Fibroblast of gingiva (primary cell): ENCODE measurements around the gene FAR2.
"Not testable (repeated sequence)": the region's sequence is repeated elsewhere in the genome, so short reads cannot be mapped to it uniquely, and the experiment has no call there.

Source experiments
- DNase-seq: peaks from one replicate; pipeline ENCODE4 v3.0.0-alpha.2; 2011; ENCODE audit warnings: low read depth

The FAR2 gene

GRCh38 chr12:29152981-29153630 is 4.0 kb downstream of the FAR2 start:
- no peak for DNase-seq

GRCh38 chr12:29155079-29155478 is 6.0 kb downstream of the FAR2 start:
- DNase-seq, result no peak

- peak; percentile 29 for DNase-seq
Observed at GRCh38 chr12:29157486-29157946, 8.4 kb downstream of the FAR2 start.

- DNase-seq, result peak; percentile 15
Observed at GRCh38 chr12:29158115-29158763, 9.2 kb downstream of the FAR2 start.

- no peak for DNase-seq
Observed at GRCh38 chr12:29159661-29160060, 10.6 kb downstream of the FAR2 start.

DNA sequence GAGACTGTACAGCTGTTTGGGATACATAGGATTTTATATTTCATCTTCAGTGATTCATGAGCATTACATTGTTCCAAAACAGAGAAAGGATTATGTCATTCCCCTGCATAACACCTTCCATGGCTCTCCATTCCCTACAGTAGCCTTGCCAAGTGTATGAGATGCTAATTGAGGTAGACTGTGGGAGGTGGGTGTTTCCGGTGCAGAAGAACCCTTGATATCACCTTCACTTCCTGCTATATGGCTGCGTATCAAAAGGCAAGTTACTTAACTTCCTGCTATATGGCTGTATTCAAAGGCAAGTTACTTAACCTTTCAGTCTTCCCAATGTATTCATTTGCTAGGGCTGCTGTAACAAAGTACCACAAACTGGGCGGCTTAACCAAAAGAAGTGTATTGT is 11.2 kb downstream of the FAR2 start:
- no peak for DNase-seq

DNA sequence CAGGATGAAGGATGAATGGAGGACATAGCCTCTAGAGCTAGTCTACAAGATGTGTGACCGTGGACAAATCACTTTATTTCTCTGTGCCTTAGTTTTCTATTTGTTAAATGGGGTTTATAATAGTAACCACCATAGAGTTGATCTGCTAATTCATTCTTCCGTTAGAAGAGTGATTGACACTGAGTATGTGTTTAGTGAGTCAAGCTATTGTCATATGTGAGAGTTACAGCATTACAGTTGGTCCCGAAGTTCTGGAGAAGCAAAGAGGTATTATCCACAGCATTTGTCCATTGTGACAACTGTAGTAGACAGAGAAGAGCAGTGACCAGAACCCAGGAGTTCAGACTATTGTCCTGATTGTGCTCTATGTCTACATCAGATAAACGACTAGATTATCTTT is 14.1 kb downstream of the FAR2 start:
- no peak for DNase-seq

DNA sequence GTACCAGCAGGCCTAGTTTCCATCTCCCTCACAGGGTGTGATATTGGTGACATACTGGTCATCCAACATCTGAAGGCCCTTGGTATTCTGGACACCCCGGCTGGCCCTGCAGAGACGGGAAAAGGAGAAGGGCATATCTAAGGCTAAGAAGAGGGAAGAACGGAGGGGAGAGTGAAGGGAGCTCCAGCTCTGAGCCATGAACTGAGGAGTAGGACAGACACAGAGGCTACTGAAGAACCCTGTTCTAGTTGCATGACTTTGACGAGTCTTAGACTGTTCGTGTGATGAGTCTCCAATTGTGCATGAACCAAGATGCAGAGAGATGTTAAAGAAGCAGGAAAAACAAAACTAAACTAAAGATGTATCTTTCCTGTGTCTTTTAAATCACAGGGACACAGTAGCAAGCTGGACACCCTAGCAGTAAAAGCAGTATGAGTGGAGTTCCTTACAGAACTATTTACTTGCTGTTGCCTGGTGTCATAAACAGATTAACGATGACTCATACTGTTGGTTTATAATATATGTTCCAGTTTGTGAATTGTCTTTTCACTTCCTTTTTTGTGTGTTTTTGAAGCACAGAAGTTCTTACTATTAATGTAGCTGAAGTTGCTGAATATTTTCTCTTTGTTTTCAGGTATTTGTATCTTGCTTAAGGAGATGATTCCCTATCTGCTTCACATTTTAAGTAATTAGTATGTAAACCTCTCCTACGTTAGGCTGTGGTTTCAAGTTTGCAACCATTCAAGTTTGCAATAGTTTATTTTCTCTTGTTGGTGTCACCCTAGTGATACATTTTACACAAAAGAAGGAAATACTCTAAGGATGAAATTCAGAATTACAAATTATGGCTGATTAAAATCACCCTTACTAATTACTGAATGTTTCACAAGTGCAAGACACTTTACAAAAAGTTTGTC is 15.7 kb downstream of the FAR2 start:
- DNase-seq, result peak; percentile 82

- DNase-seq, result no peak
Observed at GRCh38 chr12:29167445-29167844, 18.4 kb downstream of the FAR2 start.

DNA sequence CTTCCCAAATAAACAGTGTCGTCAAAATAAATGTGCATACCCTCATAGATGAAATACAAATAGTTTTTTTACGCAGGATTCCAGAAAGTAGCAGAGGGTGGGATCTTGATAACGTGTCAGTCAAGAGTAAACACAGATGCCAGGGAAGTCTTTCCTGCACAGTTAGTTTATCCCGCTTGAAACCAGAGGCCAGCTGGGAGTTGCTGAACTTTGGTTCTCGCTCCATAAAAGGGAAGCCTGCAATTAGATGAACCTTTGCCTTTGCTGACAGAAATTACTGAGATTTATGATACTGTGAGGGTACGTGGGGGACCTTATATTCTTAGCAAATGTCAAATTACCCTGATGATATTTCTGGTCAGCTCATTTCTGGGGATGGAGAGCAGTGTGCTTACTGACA is 18.9 kb downstream of the FAR2 start:
- DNase-seq, result no peak

DNA sequence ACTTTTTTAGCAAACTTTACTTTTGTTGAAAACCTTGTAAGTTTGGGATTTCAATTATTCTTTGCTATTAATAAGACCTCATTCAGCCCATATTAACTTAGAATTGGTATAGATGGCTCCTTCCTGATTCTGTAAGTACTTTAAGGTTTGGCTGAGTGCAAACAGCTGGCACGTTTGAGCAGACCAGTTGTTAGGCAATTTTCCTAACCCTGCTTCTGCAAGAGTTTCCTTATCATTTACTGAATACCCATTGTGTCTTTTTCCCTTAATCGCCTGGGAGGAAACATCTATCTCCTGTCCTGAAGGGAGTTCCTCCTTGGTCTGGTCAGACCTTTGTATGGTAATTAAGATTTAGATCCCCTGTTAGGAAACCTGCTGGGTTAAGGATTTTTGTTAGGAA is 20.9 kb downstream of the FAR2 start:
- peak; percentile 14 for DNase-seq

GRCh38 chr12:29170478-29171084 is 21.5 kb downstream of the FAR2 start:
- not testable (repeated sequence) for DNase-seq

GRCh38 chr12:29171421-29172258 is 22.6 kb downstream of the FAR2 start:
- DNase-seq, result no peak

DNA sequence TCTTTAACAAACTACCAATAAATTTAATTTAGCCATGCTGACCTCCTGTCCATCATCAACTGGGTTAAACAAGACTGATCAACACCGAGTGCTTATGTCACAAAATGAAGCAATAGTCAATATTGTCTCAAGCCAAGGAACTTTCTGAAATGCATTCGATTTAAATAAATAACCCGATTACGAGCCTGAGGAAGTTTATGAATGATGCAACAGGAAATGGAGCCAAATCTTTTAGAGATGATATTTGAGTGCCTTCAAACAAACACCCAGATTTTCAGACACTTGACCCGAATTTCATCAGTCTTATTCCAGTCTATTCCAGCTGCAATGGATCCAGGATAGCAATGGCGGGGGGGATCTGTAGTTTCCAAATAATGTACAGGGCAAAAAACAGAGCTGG is 27.9 kb downstream of the FAR2 start:
- peak; percentile 86 for DNase-seq

- DNase-seq, result not testable (repeated sequence)
Observed at GRCh38 chr12:29182247-29182646, 33.2 kb downstream of the FAR2 start.

DNA sequence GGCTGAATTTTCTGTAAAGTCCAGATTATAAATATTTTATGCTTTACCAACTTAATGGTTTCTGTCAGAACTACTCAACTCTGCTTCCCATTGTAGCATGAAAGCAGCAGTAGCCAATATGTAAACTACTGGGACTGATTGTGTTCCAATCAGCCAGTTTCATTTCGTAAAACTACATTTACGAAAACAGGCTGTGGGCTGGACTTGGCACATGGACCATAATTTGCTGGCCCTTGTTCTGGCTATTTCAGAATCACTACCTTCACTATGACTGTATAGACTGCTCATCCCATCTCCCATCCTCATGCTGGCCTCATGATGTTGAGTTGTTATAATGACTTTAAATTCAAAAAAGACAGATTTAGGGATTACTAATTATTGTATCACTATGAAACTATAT is 38.7 kb downstream of the FAR2 start:
- peak; percentile 71 for DNase-seq

GRCh38 chr12:29191267-29191850 is 42.3 kb downstream of the FAR2 start:
- DNase-seq, result no peak

- DNase-seq, result no peak
Observed at GRCh38 chr12:29198901-29199300, 49.8 kb downstream of the FAR2 start.

GRCh38 chr12:29200586-29200985 is 51.5 kb downstream of the FAR2 start:
- no peak for DNase-seq

- no peak for DNase-seq
Observed at GRCh38 chr12:29201296-29201695, 52.2 kb downstream of the FAR2 start.

DNA sequence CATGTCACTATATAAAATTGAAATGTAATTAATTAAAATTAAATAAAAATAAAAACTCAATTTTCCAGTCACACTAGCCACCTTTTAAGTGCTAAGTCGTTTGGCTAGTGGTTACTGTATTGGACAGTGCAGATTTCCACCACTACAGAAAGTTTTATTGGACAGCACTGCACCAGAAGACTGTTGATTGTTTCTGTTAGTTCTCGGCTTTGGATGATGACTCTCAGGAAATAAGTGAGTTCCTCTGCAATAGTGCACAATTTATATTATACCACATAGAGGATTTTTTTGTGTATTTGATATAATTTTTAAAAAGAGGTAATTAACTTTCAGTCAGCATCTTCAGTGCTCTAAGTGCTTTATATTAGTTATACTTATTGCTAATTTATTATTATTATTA is 52.7 kb downstream of the FAR2 start:
- DNase-seq, result no peak
